Lower leg skin (tissue), 3 donors: ENCODE data around the gene PXDN.

ENCODE experiments used
- POLR2A ChIP-seq, 2 donors: fragments of 450-650 bp; IDR thresholded peaks; one replicate each; pipeline ENCODE4 v1.6.1; 2016 to 2017; ENCODE audit warnings: antibody characterized with exemption in 2 of 2, mild to moderate bottlenecking in 1 of 2, moderate library complexity in 1 of 2
- TF ChIP-seq, protein P1 (sequence below), 3 donors: fragments of 450-650 bp; IDR thresholded peaks; one replicate each; pipeline ENCODE4 v1.5.1; 2016; ENCODE audit warnings: antibody characterized with exemption in 3 of 3, mild to moderate bottlenecking in 3 of 3, moderate library complexity in 2 of 3

DNA sequence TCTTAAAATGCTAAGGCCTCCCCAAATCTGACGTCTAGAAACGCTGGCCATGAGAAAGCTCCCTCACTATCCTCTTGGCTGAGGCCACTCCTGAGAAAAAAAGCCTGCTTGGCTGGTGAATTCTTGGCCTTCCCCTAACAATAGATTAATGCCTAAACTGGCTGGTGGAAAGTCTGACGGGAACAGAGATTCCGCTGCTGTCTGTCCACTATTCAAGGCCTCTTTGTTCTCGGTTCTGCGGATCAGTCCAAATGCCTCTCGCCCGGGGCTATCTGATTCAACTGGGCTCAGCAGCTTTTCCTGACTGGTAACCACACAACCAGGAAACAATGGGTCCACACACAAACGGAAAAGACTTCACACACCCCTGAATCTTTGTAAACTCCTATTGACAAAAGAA, 27.2 kb downstream of the PXDN start:
- TF ChIP-seq, protein P1, sequence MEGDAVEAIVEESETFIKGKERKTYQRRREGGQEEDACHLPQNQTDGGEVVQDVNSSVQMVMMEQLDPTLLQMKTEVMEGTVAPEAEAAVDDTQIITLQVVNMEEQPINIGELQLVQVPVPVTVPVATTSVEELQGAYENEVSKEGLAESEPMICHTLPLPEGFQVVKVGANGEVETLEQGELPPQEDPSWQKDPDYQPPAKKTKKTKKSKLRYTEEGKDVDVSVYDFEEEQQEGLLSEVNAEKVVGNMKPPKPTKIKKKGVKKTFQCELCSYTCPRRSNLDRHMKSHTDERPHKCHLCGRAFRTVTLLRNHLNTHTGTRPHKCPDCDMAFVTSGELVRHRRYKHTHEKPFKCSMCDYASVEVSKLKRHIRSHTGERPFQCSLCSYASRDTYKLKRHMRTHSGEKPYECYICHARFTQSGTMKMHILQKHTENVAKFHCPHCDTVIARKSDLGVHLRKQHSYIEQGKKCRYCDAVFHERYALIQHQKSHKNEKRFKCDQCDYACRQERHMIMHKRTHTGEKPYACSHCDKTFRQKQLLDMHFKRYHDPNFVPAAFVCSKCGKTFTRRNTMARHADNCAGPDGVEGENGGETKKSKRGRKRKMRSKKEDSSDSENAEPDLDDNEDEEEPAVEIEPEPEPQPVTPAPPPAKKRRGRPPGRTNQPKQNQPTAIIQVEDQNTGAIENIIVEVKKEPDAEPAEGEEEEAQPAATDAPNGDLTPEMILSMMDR (IDR thresholded peaks at IDR 0.05): no peak
- TF ChIP-seq POLR2A (IDR thresholded peaks at IDR 0.05): no peak
